Activated CD8-positive, alpha-beta memory T cell treated with anti-CD3 and anti-CD28 coated beads, Interleukin-2, amount 50 U/mL, for 1 hour (primary cell): ENCODE data around the gene KRTAP12-3.

Source experiments
- DNase-seq: peaks from one replicate; pipeline ENCODE4 v3.0.0-alpha.2; 2020; ENCODE audit errors: extremely low read depth

The KRTAP12-3 gene

DNA sequence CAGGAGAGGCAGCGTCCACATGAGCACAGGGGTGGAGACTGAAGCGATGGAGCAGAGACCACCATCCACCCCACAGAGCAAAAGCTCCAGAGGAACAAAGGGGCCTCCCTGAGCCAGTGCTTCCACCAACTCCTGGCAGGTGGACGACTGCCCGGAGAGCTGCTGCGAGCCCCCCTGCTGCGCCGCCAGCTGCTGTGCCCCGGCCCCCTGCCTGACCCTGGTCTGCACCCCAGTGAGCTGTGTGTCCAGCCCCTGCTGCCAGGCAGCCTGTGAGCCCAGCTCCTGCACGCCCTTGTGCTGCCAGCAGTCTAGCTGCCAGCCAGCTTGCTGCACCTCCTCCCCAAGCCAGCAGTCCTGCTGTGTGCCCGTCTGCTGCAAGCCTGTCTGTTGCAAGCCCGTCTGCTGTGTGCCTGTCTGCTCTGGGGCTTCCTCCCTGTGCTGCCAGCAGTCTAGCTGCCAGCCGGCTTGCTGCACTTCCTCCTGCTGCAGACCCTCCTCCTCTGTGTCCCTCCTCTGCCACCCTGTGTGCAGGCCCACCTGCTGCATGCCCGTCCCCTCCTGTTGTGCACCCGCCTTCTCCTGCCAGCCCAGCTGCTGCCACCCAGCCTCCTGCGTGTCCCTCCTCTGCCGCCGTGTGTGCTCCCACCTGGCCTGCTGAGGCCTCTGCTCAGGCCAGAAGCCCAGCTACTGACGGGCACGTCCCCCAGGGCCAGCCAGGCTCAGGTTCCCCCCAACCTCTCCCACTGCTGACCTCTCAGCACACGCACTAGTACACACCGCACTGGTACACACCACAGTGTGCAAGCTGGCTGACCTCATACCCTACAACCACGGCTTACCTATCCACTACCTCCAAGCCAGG lies 44.6 kb downstream of the KRTAP12-3 start:
- DNase-seq = no peak

DNA sequence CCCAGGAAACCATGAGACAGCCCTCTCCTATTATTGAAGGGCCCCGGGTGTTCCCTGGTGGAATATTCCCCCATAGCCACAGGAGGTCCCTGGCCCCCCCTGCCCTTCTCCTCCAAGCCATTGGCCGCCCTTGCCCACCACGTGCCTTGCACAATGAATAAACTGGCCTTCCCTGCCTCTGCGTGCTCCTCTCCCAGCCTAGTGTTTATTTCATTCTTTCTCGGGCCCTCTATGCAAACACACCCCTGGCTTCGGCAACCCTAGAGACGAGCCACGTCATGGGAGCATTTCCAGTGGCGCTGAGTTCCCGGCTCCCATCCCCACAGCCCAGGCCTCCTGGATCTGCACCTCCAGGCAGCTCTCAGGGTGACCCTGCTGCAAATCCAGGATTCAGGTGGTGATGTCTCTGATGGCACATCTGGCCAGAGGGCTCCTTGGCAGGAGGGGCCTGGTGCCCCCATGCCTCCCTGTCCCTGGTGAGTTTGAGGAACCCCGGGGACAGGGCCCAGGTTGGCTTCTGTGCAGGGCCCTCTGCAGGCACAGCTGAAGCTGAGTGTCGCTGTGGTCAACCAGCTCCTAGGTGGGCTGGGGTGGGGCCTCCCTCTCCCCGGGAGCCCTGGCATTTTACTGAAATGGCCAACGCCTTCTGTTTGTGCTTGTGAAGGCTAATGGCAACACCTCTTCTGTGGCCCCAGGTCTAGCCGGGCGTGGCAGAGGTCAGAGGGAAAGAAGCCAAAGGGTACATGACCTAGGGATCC lies 45.4 kb downstream of the KRTAP12-3 start:
- no peak for DNase-seq

DNA sequence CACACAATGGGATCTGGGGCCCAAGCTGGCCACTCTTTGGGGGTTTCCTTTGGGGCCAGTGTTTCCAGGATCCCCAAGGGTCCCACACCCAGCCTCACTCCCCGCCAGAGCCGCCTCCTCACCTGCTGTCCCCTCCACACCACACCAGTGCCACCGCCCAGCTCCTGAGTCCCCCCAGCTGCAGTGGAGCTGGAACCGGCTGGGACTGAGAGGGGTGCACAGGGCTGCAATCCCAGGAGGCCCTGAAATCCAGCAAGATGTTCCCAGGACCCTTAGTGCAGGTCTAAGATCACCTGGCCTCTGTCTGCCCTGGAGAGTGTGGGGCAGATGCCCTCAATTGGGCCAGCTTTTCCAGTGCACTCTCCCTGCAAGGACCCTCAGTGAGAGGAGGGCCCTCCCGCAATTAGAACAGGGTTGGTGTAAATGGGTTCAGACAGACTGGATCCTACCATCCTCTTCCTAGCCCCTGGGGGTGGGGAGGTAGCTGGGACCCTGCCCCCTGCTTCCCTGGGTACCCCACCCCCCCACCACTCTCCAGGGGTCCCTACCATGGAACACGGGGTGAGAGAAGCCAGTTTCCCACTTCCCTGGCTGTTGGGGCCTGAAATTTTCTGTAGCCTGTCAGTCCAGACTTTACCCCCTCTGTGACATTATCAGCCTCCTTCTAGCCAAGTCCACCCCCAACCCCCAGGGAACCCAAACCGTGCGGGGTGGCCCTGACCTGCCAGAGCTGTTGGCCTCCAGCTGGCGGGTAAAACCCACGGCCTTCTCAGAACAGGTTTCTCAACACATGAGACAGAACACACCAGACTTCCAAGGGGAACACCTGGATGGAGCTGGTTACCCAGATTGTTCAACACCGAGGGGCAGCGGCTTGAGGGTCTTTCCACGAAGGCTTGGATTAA lies 46.3 kb downstream of the KRTAP12-3 start:
- DNase-seq = no peak

DNA sequence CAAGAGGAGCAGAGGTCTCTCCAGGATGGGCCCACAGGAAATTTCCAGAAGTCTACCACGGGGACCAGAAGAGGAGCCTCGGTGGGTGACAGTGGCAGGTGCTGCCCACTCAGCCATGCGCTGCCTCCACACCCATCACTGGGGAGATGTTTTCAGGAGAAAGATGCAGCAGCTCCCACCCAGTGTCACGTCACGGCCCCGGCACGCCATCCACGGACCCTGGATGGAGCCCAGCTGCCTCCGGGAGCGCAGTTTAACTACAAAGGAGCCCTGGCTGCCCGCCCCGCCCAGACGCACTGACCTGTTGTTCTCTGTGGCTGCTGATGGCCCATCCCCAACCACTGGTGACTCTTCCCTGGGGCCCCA lies 46.9 kb downstream of the KRTAP12-3 start:
- DNase-seq = no peak

DNA sequence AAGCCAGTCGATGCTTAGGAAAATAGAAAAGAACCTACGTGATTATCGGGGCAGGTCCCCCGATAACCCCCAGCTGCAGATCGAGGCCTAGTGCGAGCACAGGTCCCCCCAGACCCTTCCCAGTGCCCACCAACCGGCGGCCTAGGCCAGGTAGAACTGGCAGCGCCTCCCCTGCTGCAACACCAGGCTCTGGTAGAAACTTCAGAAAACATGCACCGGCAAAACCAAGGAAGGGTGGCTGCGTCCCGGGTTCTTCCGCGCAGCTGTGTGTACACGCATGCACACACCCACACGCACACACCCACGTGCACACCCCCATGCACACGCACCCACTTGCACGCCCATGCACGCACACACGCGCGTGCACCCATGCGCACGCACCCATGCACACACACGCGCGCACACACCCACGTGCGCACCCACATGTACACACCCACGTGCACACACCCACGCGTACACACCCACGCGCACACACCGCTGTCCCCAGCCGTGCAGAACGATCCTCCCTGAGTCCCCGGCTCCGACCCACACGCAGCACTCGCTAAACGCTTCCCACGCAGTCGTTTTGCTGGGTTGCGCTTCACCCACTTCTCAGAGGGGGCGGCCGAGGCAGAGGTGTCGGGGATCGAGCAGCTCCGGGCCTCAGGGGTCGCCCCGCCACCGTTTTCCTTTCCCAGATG lies 48.4 kb downstream of the KRTAP12-3 start:
- DNase-seq = no peak

DNA sequence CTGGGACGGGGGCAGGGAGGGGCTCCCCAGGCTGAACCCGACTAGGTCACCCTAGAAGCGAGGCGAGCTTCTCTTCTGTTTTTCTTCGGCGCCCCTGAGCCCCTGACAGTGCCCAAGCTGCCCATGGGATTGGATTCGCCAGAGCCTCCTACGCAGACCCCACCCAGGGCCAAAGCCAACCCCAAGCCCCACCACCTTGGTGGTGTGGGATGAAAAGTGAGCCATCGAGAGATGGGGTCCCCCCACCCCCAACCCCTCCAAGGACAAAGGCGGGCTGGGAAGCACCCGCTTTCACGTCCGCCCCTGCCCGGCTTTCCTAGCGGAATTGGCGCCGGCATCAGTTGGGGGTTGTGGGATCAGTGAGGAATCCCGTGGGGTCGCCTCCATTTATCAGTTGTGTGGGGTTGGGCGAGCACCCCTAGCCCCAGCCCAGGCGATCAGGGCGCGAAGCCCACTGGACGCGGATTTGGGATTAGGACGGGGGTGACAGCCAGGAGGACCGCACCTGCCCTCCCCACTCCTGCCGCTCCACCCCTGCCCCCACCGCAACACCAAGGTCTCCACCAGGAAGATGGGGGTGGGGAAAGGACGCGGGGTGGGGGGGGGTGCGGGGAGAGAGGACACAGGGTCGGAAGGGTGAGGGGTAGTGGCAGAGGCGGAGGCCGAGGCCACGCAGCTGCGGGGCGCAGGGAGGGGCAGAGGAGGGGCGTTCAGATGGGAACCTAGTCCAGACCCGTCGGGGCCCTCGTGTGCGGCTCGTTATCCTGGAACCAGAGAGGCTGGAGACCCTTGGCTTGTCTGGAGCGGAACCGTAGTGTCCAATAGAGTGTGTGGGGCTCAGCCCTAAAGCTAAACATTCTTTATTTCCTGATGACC lies 49.2 kb downstream of the KRTAP12-3 start:
- no peak for DNase-seq
